CMK (cell line): ENCODE measurements around the gene RGL3.
A peak's percentile ranks its signal among the peaks of the same experiment; 100 is the strongest.
"Not testable (repeated sequence)": the region's sequence is repeated elsewhere in the genome, so short reads cannot be mapped to it uniquely, and the experiment has no call there.

Experiments
- DNase-seq: peaks from one replicate; pipeline ENCODE4 v3.0.0-alpha.2; 2010; ENCODE audit warnings: low read depth

RGL3 gene

DNA sequence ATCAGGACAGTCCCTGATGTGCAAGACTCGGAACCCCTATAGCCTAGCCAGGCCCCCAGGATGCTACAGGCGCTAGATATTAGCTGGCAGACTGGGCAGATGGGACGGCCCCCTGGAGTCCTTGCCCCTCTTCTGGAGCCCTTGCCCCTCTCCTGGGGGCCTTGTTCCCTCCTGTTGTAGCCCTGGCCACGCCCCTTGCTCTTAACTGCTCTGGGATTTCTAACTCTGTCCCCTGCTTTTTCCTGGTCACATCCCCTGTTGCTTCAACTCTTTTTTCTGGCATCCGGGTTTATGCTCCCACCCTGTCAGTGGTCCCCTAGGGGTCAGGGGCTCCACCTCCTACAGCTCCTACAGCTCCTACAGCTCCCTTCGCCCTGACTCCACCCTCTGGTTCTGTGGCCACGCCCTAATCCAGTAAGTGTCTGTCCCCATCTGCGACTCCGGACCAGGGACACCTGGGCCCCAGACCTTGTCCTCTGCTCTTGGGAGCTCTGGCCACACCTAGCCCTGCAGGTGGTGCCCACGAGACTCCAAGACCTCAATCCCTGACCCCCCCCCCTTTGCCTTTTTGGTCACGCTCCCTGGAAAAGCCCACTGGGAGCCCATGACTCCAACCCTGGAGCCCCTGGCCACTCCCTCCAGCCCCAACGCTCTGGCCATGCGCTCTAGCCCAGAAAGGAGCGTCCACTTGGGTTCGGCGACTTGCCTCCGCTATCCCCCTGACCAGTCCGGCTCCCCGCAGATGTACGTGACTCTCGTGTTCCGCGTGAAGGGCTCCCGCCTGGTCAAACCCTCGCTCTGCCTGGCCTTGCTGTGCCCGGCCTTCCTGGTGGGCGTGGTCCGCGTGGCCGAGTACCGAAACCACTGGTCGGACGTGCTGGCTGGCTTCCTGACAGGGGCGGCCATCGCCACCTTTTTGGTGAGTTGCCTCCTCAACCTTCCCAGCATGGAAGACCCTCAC lies 57.1 kb downstream of the RGL3 start:
- DNase-seq: no peak

DNA sequence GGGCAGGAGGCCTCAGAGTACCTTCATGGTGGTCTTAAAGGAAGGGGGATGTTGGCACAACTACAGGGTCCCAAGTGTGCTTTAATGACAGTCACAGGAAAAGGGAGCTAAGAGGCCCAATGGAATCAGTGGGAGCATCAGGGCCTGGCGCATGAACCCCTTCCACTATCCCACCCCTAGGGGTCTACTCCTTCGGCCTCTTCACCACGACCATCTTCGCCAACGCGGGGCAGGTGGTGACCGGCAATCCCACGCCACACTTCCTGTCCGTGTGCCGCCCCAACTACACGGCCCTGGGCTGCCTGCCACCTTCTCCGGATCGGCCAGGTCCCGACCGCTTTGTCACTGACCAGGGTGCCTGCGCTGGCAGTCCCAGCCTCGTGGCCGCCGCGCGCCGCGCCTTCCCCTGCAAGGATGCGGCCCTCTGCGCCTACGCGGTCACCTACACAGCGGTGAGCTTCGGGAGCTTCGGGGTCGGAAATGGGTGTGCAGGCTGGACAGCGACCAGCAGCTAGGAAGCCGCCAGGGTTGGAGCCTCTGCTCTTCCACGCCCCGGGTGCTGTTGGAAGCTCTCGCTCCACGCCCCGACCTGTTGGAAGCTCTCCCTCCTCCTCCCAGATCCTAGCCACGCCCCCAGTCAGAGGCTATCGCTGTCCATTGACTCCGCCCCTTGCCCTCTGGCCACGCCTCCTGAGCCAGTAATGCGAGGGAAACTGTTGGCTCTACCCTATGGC lies 57.9 kb downstream of the RGL3 start:
- no peak for DNase-seq

DNA sequence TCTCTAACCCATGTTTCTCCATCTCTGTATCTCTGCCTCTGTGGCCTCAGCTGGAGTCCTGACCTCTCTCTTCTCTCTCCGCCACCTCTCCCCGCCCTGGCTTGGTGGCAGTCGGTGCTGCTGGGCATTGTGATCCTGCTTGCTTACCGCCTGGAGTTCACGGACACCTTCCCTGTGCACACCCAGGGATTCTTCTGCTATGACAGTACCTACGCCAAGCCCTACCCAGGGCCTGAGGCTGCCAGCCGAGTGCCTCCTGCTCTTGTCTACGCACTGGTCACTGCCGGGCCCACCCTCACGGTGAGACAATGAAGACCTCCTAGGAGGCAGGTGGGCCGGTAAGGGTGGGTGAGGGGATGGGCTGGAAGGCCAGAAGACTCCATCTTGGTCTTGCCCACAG lies 59.7 kb downstream of the RGL3 start:
- DNase-seq: no peak

DNA sequence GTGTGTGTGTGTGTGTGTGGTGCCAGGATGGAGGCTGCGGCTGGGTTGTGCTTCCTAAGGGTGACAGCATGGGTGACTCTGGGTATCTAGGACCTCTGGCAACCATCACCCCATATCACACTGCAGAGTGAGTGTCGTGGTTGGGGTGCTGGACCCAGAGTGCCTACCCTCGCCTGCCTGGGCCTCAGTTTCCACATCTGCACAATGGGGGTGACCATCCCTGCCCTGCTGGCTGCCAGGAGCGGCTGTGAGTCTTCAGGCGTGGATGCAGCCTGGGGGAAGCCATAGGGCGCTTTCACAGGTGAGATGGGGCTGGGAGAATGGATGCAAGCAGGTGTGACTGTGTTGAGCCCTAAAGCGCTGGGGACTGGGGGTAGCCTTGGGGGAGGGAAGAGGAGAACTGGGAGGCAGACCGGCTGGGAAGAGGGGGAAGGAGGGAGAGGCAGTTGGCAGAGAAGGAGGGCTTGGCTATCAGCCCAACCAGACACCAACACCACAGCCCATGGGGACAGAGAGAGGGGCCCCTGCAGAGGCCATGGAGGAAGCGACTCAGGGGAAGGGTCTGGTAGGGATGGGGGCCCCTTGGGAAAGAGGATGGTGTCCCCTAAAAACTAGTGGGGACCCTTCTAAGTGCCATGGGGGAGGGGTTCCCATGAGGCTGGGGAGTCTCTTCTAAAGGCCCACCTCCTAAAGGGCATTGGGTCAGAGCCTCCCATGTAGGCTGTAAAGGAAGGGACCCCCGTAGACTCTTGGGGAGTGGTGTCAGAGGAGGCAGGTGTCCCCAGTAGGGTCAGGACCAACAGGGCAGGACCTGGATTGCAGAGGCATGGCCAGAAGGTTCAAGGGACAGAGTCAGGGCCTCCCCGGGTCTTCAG lies 62.2 kb downstream of the RGL3 start:
- no peak for DNase-seq

DNA sequence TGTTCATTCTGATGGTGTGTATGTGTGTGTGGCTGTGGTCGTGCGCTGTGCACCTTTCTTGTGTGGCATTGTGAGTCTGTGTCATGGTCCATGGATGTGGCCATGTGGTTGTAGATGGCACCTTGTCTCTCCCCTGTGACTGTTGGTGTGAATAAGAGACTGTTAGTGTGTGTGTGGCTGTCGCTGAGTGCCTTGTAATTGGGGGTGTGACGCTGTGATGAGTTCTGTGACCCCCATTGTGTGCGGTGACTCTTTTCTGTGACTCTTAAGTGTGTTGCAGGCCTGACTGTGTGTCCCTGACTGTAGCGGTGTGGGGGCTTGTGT lies 63.1 kb downstream of the RGL3 start:
- DNase-seq: no peak

DNA sequence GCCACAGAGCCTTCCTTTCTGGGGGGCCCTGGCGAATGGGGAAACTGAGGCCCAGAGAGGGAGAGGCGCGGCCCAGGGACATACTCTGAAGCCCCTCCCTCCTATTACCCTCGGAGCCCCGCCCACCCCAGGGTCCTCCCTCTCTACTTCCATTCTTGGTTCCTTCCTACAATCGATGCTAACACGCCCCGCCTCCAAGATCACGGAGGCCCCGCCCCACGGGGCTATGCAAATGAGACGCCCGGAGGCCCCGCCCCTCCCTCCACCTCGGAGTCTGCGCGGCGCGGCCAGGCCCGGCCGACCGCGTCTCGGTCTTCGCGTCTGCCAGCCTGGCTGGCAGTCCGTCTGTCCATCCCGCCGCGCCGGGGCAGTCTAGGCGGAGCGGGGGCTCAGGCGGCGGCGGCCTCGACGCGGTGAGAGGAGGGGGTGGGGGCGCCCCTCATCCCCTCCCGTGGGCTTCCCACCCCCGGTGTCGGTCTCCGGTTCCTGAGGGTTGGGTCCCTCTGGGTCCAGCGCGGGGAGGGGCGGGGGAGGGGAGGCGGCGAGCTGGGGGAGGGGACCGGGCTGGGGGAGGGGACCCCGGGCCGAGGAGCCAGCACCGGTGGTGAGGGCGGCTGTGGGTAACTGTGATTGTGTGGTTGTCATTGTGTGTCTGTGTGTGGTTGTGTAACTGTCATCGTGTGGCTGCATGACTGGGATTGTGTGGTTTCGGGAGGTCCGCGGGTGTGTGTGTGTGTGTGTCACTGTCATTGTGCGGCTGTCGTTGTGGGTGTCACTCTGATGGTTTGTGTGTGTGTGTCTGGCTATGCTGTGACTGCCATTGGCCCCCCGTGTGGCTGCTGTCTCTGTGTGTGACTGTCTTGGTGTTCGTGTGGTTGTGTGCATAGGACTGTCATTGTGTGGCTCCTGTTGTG lies 63.7 kb downstream of the RGL3 start, which contains the start of gene PLPPR2:
PLPPR2 (plus strand) TSS at position 273 of the 914 bp plus-strand sequence. CDS start 2,242 bp downstream, outside the sequence.
- DNase-seq: peak; percentile 81

DNA sequence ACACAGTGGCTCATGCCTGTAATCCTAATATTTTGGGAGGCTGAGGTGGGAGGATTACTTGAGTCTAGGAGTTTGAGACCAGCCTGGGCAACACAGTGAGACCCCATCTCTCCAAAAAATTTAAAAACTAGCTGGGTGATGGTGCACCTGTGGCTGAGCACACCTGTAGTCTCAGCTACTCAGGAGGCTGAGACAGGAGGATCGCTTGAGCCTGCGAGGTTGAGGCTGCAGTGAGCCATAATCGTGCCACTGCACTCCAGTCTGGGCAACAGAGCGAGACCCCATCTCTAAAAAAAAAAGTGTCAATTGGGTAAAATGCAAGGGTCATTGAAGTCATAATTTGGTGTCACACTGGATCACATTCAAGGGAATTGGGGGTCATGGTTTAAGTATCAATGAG lies 65.0 kb downstream of the RGL3 start:
- not testable (repeated sequence) for DNase-seq

DNA sequence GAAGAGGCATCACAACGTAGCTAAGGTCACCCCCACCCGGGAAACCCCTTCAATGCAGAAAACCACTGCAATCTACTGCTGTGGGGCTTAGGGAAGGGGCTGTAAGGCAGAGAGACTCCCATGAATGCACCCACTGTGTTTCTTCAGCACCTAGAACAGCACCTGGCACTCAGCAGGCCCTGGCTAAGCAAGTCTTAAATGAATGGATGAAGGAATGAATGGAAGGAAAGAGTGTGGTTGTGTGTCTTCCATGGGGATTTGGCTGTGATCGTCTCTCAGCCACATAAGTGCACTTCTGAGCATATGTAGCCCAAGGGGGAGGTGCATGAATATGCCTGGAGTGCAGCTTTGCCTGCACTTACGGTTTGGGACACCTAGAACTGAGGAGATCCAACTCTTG lies 69.9 kb downstream of the RGL3 start:
- DNase-seq: no peak

DNA sequence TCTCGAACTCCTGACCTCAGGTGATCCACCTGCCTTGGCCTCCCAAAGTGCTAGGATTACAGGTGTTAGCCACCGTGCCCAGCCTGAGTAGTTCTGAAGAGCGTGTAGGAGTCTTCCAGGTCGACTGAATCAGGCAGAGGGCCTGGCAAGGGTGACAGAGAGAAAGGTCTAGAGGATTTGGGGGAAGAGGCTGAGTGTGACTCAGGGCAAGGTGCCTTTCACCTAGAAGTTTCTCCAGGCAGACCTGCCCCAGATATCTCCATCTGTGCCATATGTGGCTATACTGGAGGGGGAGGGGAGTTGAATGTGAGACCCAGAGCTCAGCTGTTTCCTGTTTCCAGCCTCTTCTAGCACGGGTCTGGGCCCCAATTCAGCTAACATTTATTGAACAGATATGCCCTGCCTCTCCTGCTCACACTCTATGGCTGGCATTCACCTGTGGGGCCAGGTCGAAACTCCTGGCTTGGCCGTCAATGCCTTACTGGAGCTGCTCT lies 71.5 kb downstream of the RGL3 start:
- no peak for DNase-seq

DNA sequence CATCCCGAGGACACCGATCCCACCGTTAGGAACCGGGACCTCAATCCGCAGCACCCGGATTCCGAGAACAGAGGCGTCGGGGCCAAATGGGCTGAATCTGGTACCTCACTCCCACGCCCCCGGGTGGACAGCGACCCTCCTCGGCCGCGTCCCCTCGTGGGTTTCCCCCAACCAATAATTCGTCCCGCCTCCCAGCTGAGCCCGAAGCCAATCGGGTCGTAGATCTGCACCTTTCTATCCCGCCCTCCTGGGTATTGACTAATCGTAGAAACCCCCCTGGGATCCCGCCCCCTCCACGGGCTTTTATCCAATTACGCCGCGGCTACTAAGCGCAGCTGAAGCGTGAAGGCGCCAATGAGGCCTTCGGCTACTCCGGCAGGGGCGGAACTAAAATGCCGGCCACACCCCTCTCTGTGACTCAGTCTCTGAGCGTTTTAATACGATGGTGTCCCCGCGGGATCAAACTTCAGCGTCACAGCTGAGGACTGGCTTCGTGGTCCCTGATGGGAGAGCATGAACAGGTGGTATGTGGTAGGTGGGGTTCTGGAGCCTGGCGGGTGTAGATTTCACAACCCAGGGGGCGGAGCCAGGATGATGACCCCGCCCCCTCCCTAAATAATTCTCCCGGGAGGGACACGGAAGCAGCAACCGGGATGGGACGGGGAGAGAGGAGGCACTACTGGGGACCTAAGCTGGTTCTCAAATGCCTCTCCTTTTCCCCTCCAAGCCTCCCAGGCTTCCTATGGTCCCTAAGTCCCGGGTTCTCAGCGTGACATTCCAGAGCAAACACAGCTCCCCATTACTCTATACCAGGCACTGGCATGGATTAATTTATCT lies 72.8 kb downstream of the RGL3 start, which contains the start of the genes CCDC159 and TMEM205:
CCDC159 (plus strand) TSS at position 416 of the 837 bp plus-strand sequence; CDS start at position 504, 88 bp downstream.
TMEM205 (minus strand) TSS at position 165 of the 837 bp plus-strand sequence. CDS start 649 bp downstream, outside the sequence.
- DNase-seq: peak; percentile 87

DNA sequence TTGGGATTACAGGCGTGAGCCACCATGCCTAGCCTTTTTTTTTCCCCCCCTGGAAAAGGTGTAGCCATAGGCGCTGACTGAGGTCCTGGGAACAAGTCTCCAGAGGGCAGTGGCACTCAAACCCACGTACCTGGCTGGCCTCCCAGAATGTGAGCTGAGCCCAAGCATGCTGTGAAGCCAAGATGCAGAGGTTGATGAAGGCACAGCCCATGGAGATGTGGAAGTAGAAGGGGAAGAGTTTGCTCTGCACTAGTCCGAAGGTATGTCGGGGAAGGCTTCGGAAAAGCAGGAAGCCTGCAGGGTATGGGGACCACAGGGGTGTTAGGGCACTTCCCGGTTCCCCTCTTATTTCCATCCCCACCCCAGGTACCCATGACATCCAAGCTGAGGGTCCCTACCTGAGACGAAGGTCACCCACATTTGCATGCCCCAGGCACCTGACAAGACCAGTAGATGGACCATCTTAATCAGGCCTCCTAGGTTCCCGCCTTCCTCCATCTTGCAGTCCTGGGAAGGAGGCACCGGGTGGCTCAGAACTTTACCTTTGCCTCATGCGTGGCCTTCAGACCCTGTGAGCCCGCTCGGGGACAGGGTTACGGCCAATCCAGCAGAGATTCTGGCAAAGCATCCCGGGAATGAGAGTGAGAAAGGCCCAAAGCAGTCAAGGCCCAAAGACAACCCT lies 73.9 kb downstream of the RGL3 start:
- DNase-seq: no peak
